GM23338 (cell line): Measurements from ENCODE around the gene FRMD4A. TPM values are rescaled to one million over a fixed set of nuclear protein-coding genes. Genes with fewer than 3 reads are reported as not detected.

Experiments
- ATAC-seq: fragments of 200-7000 bp; cut with Tn5 transposase; 3 replicates; pipeline ENCODE4 v1.9.1; 2020
- DNase-seq: peaks from one replicate; pipeline ENCODE4 v3.0.0-alpha.2; 2015; ENCODE audit warnings: low spot score
- H2AFZ ChIP-seq: fragments of 200-600 bp; sonication (generic); 2 replicates; pipeline ENCODE4 v1.8.0; 2016; ENCODE audit warnings: antibody characterized with exemption, mild to moderate bottlenecking, moderate library complexity
- H3F3A ChIP-seq: fragments of 200-600 bp; sonication (generic); replicated peaks from 2 replicates; pipeline ENCODE4 v1.8.0; 2017; ENCODE audit warnings: antibody characterized with exemption, mixed run types, low read depth
- H3K27ac ChIP-seq: fragments of 200-600 bp; sonication (generic); 2 replicates; pipeline ENCODE4 v1.6.1; 2016; ENCODE audit warnings: low read depth
- H3K27me3 ChIP-seq: fragments of 200-600 bp; sonication (generic); 2 replicates; pipeline ENCODE4 v1.8.0; 2016; ENCODE audit warnings: mild to moderate bottlenecking, mixed run types, moderate library complexity; ENCODE audit not compliant: insufficient read depth
- H3K36me3 ChIP-seq: fragments of 200-600 bp; sonication (generic); 2 replicates; pipeline ENCODE4 v1.8.0; 2016; ENCODE audit warnings: mild to moderate bottlenecking; ENCODE audit not compliant: insufficient read depth
- H3K4me1 ChIP-seq: fragments of 200-600 bp; sonication (generic); 2 replicates; pipeline ENCODE4 v1.8.0; 2016; ENCODE audit warnings: mild to moderate bottlenecking, moderate library complexity; ENCODE audit not compliant: insufficient read depth
- H3K4me2 ChIP-seq: fragments of 200-600 bp; sonication (generic); 2 replicates; pipeline ENCODE4 v1.7.1; 2017; ENCODE audit warnings: mixed run types
- H3K4me3 ChIP-seq: fragments of 200-600 bp; sonication (generic); 2 replicates; pipeline ENCODE4 v1.6.1; 2016; ENCODE audit warnings: mixed run types
- H3K79me2 ChIP-seq: fragments of 200-600 bp; sonication (generic); replicated peaks from 2 replicates; pipeline ENCODE4 v1.8.0; 2017; ENCODE audit warnings: mild to moderate bottlenecking; ENCODE audit not compliant: insufficient read depth
- H3K9me2 ChIP-seq: fragments of 200-600 bp; sonication (generic); 2 replicates; pipeline ENCODE4 v1.8.0; 2017; ENCODE audit not compliant: insufficient read depth
- H4K20me1 ChIP-seq: fragments of 200-600 bp; sonication (generic); replicated peaks from 2 replicates; pipeline ENCODE4 v1.8.0; 2017; ENCODE audit warnings: mild to moderate bottlenecking; ENCODE audit not compliant: insufficient read depth
- H3K27ac Mint-ChIP-seq: 2 replicates; pipeline ENCODE4 v1.8.0; 2020; ENCODE audit warnings: inconsistent platforms, mild to moderate bottlenecking, moderate library complexity, mixed read lengths
- H3K27me3 Mint-ChIP-seq: 3 replicates; pipeline ENCODE4 v1.8.0; 2022; ENCODE audit warnings: low read depth, mild to moderate bottlenecking, moderate library complexity, mixed read lengths, inconsistent platforms; ENCODE audit not compliant: insufficient read depth, poor library complexity
- H3K36me3 Mint-ChIP-seq: 3 replicates; pipeline ENCODE4 v1.8.0; 2021; ENCODE audit warnings: low read depth, mild to moderate bottlenecking, inconsistent platforms, moderate library complexity, mixed read lengths
- H3K4me1 Mint-ChIP-seq: 3 replicates; pipeline ENCODE4 v1.8.0; 2020; ENCODE audit warnings: mild to moderate bottlenecking, inconsistent platforms, mixed read lengths
- H3K4me3 Mint-ChIP-seq: 3 replicates; pipeline ENCODE4 v1.8.0; 2021; ENCODE audit warnings: moderate library complexity, mild to moderate bottlenecking, inconsistent platforms, mixed read lengths
- H3K9me3 Mint-ChIP-seq: 3 replicates; pipeline ENCODE4 v1.8.0; 2020; ENCODE audit warnings: moderate library complexity, mild to moderate bottlenecking, inconsistent platforms, mixed read lengths
- CREB1 ChIP-seq: fragments of 250-450 bp; sonication (Bioruptor Pico); IDR thresholded peaks from 2 replicates; pipeline ENCODE4 v1.5.0; 2020; ENCODE audit warnings: low read depth, mild to moderate bottlenecking, moderate library complexity
- CTCF ChIP-seq, 2 experiments: fragments of 200-600 bp in 1 of 2; sonication (generic) in 1 of 2; conservative IDR thresholded peaks; 2 replicates each; pipeline versions ENCODE4 v1.5.1 to v1.6.1; 2016 to 2017; ENCODE audit warnings: antibody characterized with exemption in 2 of 2, low read depth in 2 of 2, mild to moderate bottlenecking in 2 of 2, moderate library complexity in 1 of 2
- ETS1 ChIP-seq: IDR thresholded peaks from 2 replicates; pipeline ENCODE4 v1.6.1; 2016; ENCODE audit warnings: antibody characterized with exemption
- EZH2 ChIP-seq: fragments of 200-600 bp; sonication (generic); IDR thresholded peaks from one replicate; pipeline ENCODE4 v1.8.0; 2017; ENCODE audit warnings: antibody characterized with exemption, mild to moderate bottlenecking, low read depth; ENCODE audit not compliant: unreplicated experiment
- EZH2phosphoT487 ChIP-seq: fragments of 200-600 bp; sonication (generic); IDR thresholded peaks from one replicate; pipeline ENCODE4 v1.8.1; 2018; ENCODE audit warnings: antibody characterized with exemption; ENCODE audit not compliant: unreplicated experiment
- JUNB ChIP-seq: IDR thresholded peaks from one replicate; pipeline ENCODE4 v1.6.1; 2016; ENCODE audit warnings: antibody characterized with exemption; ENCODE audit not compliant: unreplicated experiment
- NANOG ChIP-seq: IDR thresholded peaks from 2 replicates; pipeline ENCODE4 v1.6.1; 2016; ENCODE audit warnings: antibody characterized with exemption, borderline replicate concordance
- POLR2AphosphoS5 ChIP-seq: IDR thresholded peaks from 2 replicates; pipeline ENCODE4 v1.6.1; 2016; ENCODE audit warnings: antibody characterized with exemption, low read depth
- REST ChIP-seq: IDR thresholded peaks from one replicate; pipeline ENCODE4 v1.6.1; 2018; ENCODE audit warnings: antibody characterized with exemption; ENCODE audit not compliant: unreplicated experiment
- STAT1 ChIP-seq: IDR thresholded peaks from one replicate; pipeline ENCODE4 v1.6.1; 2016; ENCODE audit warnings: antibody characterized with exemption; ENCODE audit not compliant: unreplicated experiment
- ZNF114 ChIP-seq: fragments of 250-450 bp; sonication (Bioruptor Pico); IDR thresholded peaks from 2 replicates; pipeline ENCODE4 v1.5.0; 2020; ENCODE audit warnings: mild to moderate bottlenecking, moderate library complexity
- ZNF331 ChIP-seq: fragments of 250-450 bp; sonication (Bioruptor Pico); IDR thresholded peaks from 2 replicates; pipeline ENCODE4 v1.5.0; 2020; ENCODE audit warnings: low read depth, mild to moderate bottlenecking, moderate library complexity
- ZNF462 ChIP-seq: fragments of 250-450 bp; sonication (Bioruptor Pico); IDR thresholded peaks from 2 replicates; pipeline ENCODE4 v1.5.0; 2020; ENCODE audit warnings: mild to moderate bottlenecking, moderate library complexity
- polyA plus RNA-seq: library from polyadenylated mRNA; unstranded; fragments of >200 nt; fragmentation: Nextera tagmentation; extraction: Ambion mirVana; gene quantifications from 2 replicates; pipeline ENCODE4 v1.2.1, GENCODE V29; 2016
- total RNA-seq: library from RNA; depleted of rRNA; stranded (reverse); fragments of >200 nt; shearing (Covaris generic); gene quantifications from 2 replicates; pipeline ENCODE4 v1.2.3, GENCODE V29; 2014

Gene FRMD4A
- total and polyA plus RNA-seq, 2 experiments from 2014 or later = 14.0 to 20.1 TPM

GRCh38 chr10:13924040-13924725, 406.5 kb downstream of the FRMD4A start:
- Histone ChIP-seq H3K4me1 (peaks cover 14% of the 10 kb centered on the region), H3K9me2 (no peaks in the 10 kb centered on the region), H3K4me2 (no peak overlapping the region), H3F3A (no peaks in the 10 kb centered on the region), H2AFZ (no peak overlapping the region), H3K79me2 (no peaks in the 10 kb centered on the region), H3K27me3 (no peaks in the 10 kb centered on the region), H3K36me3 (no peaks in the 10 kb centered on the region), H3K4me3 (no peak overlapping the region), H3K27ac (no peak overlapping the region), H4K20me1 (no peaks in the 10 kb centered on the region)
- H3K36me3 Mint-ChIP-seq = no peaks in the 10 kb centered on the region
- H3K27me3 Mint-ChIP-seq = no peaks in the 10 kb centered on the region
- DNase-seq (no peak), ATAC-seq (no peak)
- H3K4me3 Mint-ChIP-seq = no peak overlapping the region
- H3K27ac Mint-ChIP-seq = no peak overlapping the region
- H3K4me1 Mint-ChIP-seq = peaks cover 9% of the 10 kb centered on the region
- TF ChIP-seq REST (no peak), CTCF (conservative IDR thresholded peaks at IDR 0.05; ENCODE audit: low read depth in 2 of 2) (no peak), ZNF331 (CRISPR knock-in tag) (no peak), STAT1 (no peak), ZNF462 (CRISPR knock-in tag) (no peak), EZH2phosphoT487 (no peak), ETS1 (no peak), EZH2 (no peak), NANOG (no peak), CREB1 (CRISPR knock-in tag) (no peak), POLR2AphosphoS5 (no peak), JUNB (no peak), ZNF114 (no peak)
- H3K9me3 Mint-ChIP-seq = no peaks in the 10 kb centered on the region
